Immature natural killer cell (primary cell): Measurements from ENCODE around the gene NOTUM. TPM values are rescaled to one million over a fixed set of nuclear protein-coding genes. Genes with fewer than 3 reads are reported as not detected.

Experiments used
- DNase-seq, 3 donors: peaks; one replicate each; pipeline ENCODE4 v3.0.0; 2022; ENCODE audit warnings: mixed read lengths in 1 of 3
- H3K27ac Mint-ChIP-seq, 6 donors: one replicate each; pipeline ENCODE4 v1.8.0; 2020; ENCODE audit warnings: mixed read lengths in 6 of 6, mild to moderate bottlenecking in 5 of 6, inconsistent platforms in 4 of 6, moderate library complexity in 3 of 6
- H3K27me3 Mint-ChIP-seq, 3 donors: one replicate each; pipeline ENCODE4 v1.8.0; 2020 to 2021; ENCODE audit warnings: low read depth in 3 of 3, mild to moderate bottlenecking in 3 of 3, mixed read lengths in 3 of 3, moderate library complexity in 3 of 3, inconsistent platforms in 1 of 3
- H3K36me3 Mint-ChIP-seq, 3 donors: one replicate each; pipeline ENCODE4 v1.8.0; 2020; ENCODE audit warnings: mixed read lengths in 3 of 3, inconsistent platforms in 2 of 3, mild to moderate bottlenecking in 2 of 3
- H3K4me1 Mint-ChIP-seq, 2 donors: one replicate each; pipeline ENCODE4 v1.8.0; 2020; ENCODE audit warnings: inconsistent platforms in 2 of 2, mild to moderate bottlenecking in 2 of 2, mixed read lengths in 2 of 2, moderate library complexity in 1 of 2
- H3K4me3 Mint-ChIP-seq, 5 donors: one replicate each; pipeline ENCODE4 v1.8.0; 2020; ENCODE audit warnings: mild to moderate bottlenecking in 5 of 5, mixed read lengths in 5 of 5, inconsistent platforms in 3 of 5, moderate library complexity in 3 of 5
- H3K9me3 Mint-ChIP-seq, 6 donors: one replicate each; pipeline ENCODE4 v1.8.0; 2020; ENCODE audit warnings: mild to moderate bottlenecking in 6 of 6, mixed read lengths in 6 of 6, inconsistent platforms in 4 of 6, moderate library complexity in 3 of 6
- polyA plus RNA-seq, 3 donors: library from polyadenylated mRNA; unstranded; fragments of 300-500 nt; fragmentation: Illumina TruSeq; gene quantifications; one replicate each; pipeline ENCODE4 v1.2.3, GENCODE V29; 2021

NOTUM gene
- polyA plus RNA-seq, 3 donors from 2014 or later: not detected

DNA sequence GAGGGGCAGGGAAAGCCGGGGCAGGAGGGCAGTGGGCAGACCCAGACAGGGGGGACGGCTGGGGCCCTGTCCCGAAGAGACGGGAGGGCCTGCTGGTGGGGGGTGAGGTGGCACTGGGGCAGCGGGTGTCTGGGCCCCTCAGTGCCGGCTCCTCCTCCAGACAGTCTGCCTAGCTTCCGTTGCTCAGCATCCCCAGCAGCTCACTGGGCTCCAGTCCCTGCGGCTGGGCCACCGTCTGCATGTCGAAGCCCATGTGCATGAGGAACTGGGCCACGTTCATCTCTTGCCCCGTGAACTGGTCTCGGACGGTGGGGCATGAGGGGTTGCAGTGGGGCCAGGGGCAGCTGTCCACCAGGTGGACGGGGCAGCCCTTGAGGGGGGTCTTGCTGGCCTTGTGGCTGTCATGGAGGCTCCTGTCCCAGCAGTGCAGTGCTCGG lies 8.2 kb downstream of the NOTUM start:
- Mint-ChIP-seq H3K9me3 (no peaks in the 10 kb centered on the region), H3K27ac (no peak overlapping the region), H3K27me3 (peaks cover 0 to 8% (median 2%) of the 10 kb centered on the region in 3 donors), H3K4me1 (peaks cover 0 to 1% of the 10 kb centered on the region in 2 donors), H3K36me3 (no peaks in the 10 kb centered on the region), H3K4me3 (no peak overlapping the region)
- DNase-seq: no peak

DNA sequence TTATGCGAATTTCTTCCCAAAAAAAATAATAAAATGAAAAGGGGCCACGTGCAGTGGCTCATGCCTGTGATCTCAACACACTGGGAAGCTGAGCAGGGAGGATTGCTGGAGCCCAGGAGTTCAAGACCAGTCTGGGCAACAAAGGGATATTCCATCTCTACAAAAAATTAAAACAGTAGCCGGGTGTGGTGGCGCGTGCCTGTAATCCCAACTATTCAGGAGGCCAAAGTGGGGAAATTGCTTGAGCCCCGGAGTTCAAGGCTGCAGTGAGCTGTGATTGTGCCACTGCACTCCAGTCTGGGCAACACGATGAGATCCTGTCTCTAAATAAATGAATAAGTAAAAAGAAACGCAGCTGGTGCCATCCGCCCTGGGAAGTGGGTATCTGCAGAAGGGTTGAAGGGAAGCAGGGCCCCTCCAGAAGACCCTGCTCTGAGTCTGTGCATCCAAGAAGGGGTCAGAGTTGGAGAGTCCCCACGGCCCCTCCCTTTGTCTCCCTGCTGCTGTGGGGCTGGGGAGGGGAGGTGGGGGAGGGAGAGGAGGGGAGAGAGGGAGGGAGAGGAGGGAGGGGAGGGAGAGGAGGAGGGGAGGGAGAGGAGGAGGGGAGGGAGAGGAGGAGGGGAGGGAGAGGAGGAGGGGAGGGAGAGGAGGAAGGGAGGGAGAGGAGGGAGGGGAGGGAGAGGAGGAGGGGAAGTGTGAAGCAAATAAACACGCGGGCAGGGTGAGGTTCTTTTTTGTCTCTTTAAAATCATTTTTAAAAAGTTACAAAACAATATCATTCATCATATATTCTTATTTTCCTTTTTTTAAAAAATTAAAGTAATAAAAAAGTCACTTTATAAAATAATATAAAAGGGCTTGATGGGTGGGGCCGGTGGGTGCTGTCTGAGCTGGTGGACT lies 9.0 kb downstream of the NOTUM start:
- no peak overlapping the region for H3K4me3 Mint-ChIP-seq
- peaks cover 0 to 8% (median 2%) of the 10 kb centered on the region in 3 donors for H3K27me3 Mint-ChIP-seq
- H3K4me1 Mint-ChIP-seq: peaks cover 0 to 1% of the 10 kb centered on the region in 2 donors
- no peak for DNase-seq
- H3K36me3 Mint-ChIP-seq: no peaks in the 10 kb centered on the region
- H3K27ac Mint-ChIP-seq: no peak overlapping the region
- H3K9me3 Mint-ChIP-seq: no peaks in the 10 kb centered on the region

- Mint-ChIP-seq H3K9me3 (no peaks in the 10 kb centered on the region), H3K4me3 (no peak overlapping the region), H3K27ac (no peak overlapping the region), H3K36me3 (no peaks in the 10 kb centered on the region), H3K27me3 (peaks cover 2 to 8% (median 2%) of the 10 kb centered on the region in 3 donors), H3K4me1 (peaks cover 0 to 1% of the 10 kb centered on the region in 2 donors)
- no peak for DNase-seq
Measured at GRCh38 chr17:81950501-81950900, 10.5 kb downstream of the NOTUM start.

- Mint-ChIP-seq H3K4me1 (peaks cover 0 to 1% of the 10 kb centered on the region in 2 donors), H3K9me3 (no peaks in the 10 kb centered on the region), H3K27ac (no peak overlapping the region), H3K4me3 (no peak overlapping the region), H3K36me3 (no peaks in the 10 kb centered on the region), H3K27me3 (peaks cover 2 to 5% (median 4%) of the 10 kb centered on the region in 3 donors)
- DNase-seq: no peak
Measured at GRCh38 chr17:81948635-81949378, 12.2 kb downstream of the NOTUM start.

GRCh38 chr17:81947189-81947588 lies 13.8 kb downstream of the NOTUM start, which contains the start of gene MYADML2:
Gene MYADML2 (minus strand): TSS chr17:81947233. CDS start chr17:81941741, 5,492 bp downstream.
- peaks cover 2 to 8% (median 5%) of the 10 kb centered on the region in 3 donors for H3K27me3 Mint-ChIP-seq
- no peaks in the 10 kb centered on the region for H3K36me3 Mint-ChIP-seq
- H3K27ac Mint-ChIP-seq: no peak within 1 kb of the TSS
- H3K9me3 Mint-ChIP-seq: no peaks in the 10 kb centered on the region
- peaks cover 0 to 1% of the 10 kb centered on the region in 2 donors for H3K4me1 Mint-ChIP-seq
- no peak within 1 kb of the TSS for H3K4me3 Mint-ChIP-seq
- no peak for DNase-seq

DNA sequence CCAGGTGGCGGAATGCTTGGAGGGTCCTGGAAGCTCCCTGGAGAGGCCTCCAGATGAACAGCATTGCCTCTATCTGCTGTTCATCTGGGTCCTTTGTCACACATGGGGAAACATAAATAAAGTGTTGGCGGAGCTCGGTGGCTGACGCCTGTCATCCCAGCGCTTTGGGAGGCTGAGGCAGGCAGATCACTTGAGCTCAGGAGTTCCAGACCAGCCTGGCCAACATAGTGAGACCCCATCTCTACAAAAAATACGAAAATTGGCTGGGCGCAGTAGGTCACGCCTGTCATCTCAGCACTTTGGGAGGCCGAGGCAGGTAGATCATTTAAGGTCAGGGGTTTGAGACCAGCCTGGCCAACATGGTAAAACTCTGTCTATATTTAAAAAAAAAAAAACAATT lies 16.1 kb downstream of the NOTUM start:
- no peaks in the 10 kb centered on the region for H3K9me3 Mint-ChIP-seq
- H3K27me3 Mint-ChIP-seq: peaks cover 2 to 7% (median 7%) of the 10 kb centered on the region in 3 donors
- H3K27ac Mint-ChIP-seq: no peak overlapping the region
- no peaks in the 10 kb centered on the region for H3K4me1 Mint-ChIP-seq
- H3K4me3 Mint-ChIP-seq: no peak overlapping the region
- no peak for DNase-seq
- no peaks in the 10 kb centered on the region for H3K36me3 Mint-ChIP-seq

GRCh38 chr17:81942167-81942553 lies 18.8 kb downstream of the NOTUM start:
- Mint-ChIP-seq H3K27me3 (peaks cover 2 to 7% (median 7%) of the 10 kb centered on the region in 3 donors), H3K4me1 (peaks cover 0 to 4% of the 10 kb centered on the region in 2 donors), H3K36me3 (no peaks in the 10 kb centered on the region), H3K27ac (no peak overlapping the region), H3K9me3 (no peaks in the 10 kb centered on the region), H3K4me3 (no peak overlapping the region)
- DNase-seq: no peak

DNA sequence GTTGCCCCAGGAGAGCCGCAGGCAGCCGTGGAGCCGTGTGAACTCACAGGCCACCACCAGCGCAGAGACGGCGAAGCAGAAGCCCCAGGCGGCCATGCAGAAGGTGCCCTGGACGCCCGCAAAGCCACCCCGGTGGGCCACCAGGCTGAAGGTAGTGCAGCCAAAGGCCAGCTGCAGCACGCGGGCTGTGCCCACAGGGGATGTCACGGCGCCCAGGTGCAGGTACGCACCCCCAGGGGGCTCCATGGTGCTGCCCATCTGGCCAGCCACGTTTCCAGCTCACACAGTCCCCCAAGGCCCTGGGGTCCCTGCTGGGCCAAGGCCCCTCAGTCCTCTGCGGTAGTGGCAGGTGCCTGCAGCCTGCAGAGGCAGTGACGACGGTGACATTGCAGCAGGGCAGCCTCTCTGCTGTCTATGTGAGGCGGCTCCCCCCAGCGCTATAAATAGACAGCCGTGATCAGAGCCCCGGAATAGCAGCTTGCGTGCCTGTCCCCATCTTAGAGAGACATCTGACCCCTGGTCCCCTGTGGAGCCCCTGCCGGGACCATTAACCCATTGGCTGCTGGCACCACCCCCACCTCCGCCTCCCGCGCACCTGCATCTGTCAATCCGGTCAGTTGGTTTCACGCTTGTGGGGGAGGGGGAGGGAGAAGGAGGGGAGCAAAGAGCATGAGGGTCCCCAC lies 19.4 kb downstream of the NOTUM start:
- Mint-ChIP-seq H3K27me3 (peaks cover 2 to 7% (median 7%) of the 10 kb centered on the region in 3 donors), H3K9me3 (no peaks in the 10 kb centered on the region), H3K27ac (no peak overlapping the region), H3K4me1 (peaks cover 0 to 6% of the 10 kb centered on the region in 2 donors), H3K36me3 (no peaks in the 10 kb centered on the region), H3K4me3 (no peak overlapping the region)
- no peak for DNase-seq

- Mint-ChIP-seq H3K36me3 (no peaks in the 10 kb centered on the region), H3K27me3 (peaks cover 0 to 7% (median 6%) of the 10 kb centered on the region in 3 donors), H3K4me3 (no peak overlapping the region), H3K4me1 (peaks cover 0 to 10% of the 10 kb centered on the region in 2 donors), H3K9me3 (no peaks in the 10 kb centered on the region), H3K27ac (no peak overlapping the region)
- DNase-seq: no peak
Measured at GRCh38 chr17:81940538-81941483, 20.2 kb downstream of the NOTUM start.

DNA sequence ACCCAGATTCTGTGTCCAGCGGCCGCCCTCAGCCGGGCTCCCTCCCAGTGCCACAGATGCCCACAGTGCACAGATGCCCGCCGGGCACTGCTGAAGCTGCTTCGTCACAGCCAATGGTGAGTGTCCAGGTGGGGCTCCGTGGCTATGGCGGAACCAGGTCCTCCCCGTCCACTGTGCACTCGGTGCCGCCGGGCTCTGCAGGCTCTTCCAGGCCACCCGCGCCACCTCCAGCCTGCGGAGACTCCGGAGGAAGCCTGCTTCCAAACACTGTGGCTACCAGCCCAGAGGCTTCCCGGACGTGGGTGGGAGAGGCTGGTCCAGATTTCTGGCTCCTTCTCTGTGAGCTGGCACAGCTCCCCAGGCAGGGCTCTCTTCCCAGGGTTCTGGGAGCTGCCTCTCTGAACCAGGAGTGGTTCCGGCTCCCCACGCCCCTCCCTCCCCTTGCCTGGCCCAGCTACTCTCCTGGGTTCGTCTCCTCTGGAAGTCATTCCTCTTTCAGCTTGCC lies 21.1 kb downstream of the NOTUM start:
- H3K36me3 Mint-ChIP-seq: no peaks in the 10 kb centered on the region
- H3K27me3 Mint-ChIP-seq: peaks cover 0 to 7% (median 6%) of the 10 kb centered on the region in 3 donors
- no peak overlapping the region for H3K27ac Mint-ChIP-seq
- no peak for DNase-seq
- H3K9me3 Mint-ChIP-seq: no peaks in the 10 kb centered on the region
- H3K4me1 Mint-ChIP-seq: peaks cover 0 to 10% of the 10 kb centered on the region in 2 donors
- no peak overlapping the region for H3K4me3 Mint-ChIP-seq

DNA sequence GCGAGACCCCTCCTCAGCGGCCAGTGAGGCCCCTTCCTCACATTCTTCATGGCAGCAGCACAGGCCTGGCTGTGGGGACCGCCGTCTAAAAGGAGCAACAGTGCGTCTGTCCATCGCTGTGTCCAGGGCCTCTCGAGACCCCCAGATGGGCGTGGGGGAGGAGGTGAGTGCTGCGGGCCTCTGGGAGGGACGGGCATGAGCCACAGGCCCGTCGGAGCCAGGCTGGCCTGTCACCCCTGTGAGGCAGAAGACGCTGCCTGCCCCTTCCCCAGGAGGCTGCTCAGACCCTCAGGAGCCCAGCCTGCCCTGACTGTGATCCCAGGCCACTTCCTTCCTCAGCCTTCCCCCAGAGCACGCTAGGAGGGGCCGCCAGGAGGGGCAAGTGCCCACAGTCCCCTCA lies 21.8 kb downstream of the NOTUM start:
- no peak for DNase-seq
- H3K4me1 Mint-ChIP-seq: peaks cover 0 to 10% of the 10 kb centered on the region in 2 donors
- H3K9me3 Mint-ChIP-seq: no peaks in the 10 kb centered on the region
- H3K4me3 Mint-ChIP-seq: no peak overlapping the region
- no peaks in the 10 kb centered on the region for H3K36me3 Mint-ChIP-seq
- no peak overlapping the region for H3K27ac Mint-ChIP-seq
- H3K27me3 Mint-ChIP-seq: peaks cover 0 to 7% (median 3%) of the 10 kb centered on the region in 3 donors

GRCh38 chr17:81935709-81936084 lies 25.3 kb downstream of the NOTUM start:
- peak overlapping the region in 1 of 6 donors; percentile 35 for H3K27ac Mint-ChIP-seq
- peaks cover 0 to 10% of the 10 kb centered on the region in 2 donors for H3K4me1 Mint-ChIP-seq

More at GRCh38 chr17:81935709-81936084, 25.3 kb downstream of the NOTUM start:
- no peak for DNase-seq
- Mint-ChIP-seq H3K36me3 (no peaks in the 10 kb centered on the region), H3K4me3 (peak overlapping the region in 4 of 5 donors; percentile 18 to 59 (median 42)), H3K27me3 (peaks cover 0 to 6% (median 2%) of the 10 kb centered on the region in 3 donors), H3K9me3 (no peaks in the 10 kb centered on the region)
